ENCODE data around the gene TBX3. TPM values are rescaled to one million over a fixed set of nuclear protein-coding genes. Genes with fewer than 3 reads are reported as not detected.

The TBX3 gene

GRCh38 chr12:114625294-114625851 lies 58.6 kb downstream of the TBX3 start:
- H2AK5ac ChIP-seq (ENCODE audit: low read depth, low read length): no peak overlapping the region
- no peak overlapping the region for H2BK15ac ChIP-seq (ENCODE audit: low read length)
- no peaks in the 10 kb centered on the region for H3K79me1 ChIP-seq (ENCODE audit: low read depth, low read length)
- H3K4me3 ChIP-seq (ENCODE audit: low read length in 2 of 2): no peak overlapping the region
- no peak overlapping the region for H3K9ac ChIP-seq (ENCODE audit: low read depth, low read length, poor library complexity)
- H3K4me2 ChIP-seq (ENCODE audit: insufficient read depth, low read length, poor library complexity, severe bottlenecking): no peak overlapping the region
- H3K18ac ChIP-seq (ENCODE audit: low read length): no peak overlapping the region
- no peak overlapping the region for H4K91ac ChIP-seq (ENCODE audit: low read depth, low read length, poor library complexity)
- no peaks in the 10 kb centered on the region for H3K36me3 ChIP-seq (replicated peaks in 1 of 2; ENCODE audit: control insufficient read depth in 2 of 2, insufficient read depth in 2 of 2, low read length in 2 of 2)
- H3K14ac ChIP-seq (ENCODE audit: low read length): no peak overlapping the region
- H3K4ac ChIP-seq (ENCODE audit: low read length): no peak overlapping the region
- no peak overlapping the region for H2BK120ac ChIP-seq (ENCODE audit: low read depth, low read length)
- no peaks in the 10 kb centered on the region for H3K27me3 ChIP-seq (ENCODE audit: control insufficient read depth in 3 of 3, insufficient read depth in 3 of 3, low read depth in 1 of 3, low read length in 3 of 3)
- no peaks in the 10 kb centered on the region for H3K4me1 ChIP-seq (ENCODE audit: control insufficient read depth in 2 of 2, insufficient read depth in 1 of 2, low read depth in 1 of 2, low read length in 2 of 2)
- H4K8ac ChIP-seq (ENCODE audit: low read depth, low read length): no peak overlapping the region
- H3K27ac ChIP-seq (replicated peaks; ENCODE audit: low read length): no peak overlapping the region
- no peak overlapping the region for H3K23ac ChIP-seq (ENCODE audit: low read depth, low read length, poor library complexity)
- peak; percentile 64 for DNase-seq (ENCODE audit: low spot score)
- no peak overlapping the region for H2BK12ac ChIP-seq (ENCODE audit: low read length)
- no peak overlapping the region for H2AFZ ChIP-seq (ENCODE audit: low read length)
- no CpG with 5 or more reads among the region's 7 CpGs for WGBS, 2 donors (ENCODE audit: extremely low coverage in 2 of 2, insufficient read length in 2 of 2, insufficient replicate concordance in 1 of 2)
- no peaks in the 10 kb centered on the region for H3K9me3 ChIP-seq (replicated peaks in 1 of 2; ENCODE audit: control insufficient read depth in 2 of 2, insufficient read depth in 1 of 2, low read depth in 1 of 2, low read length in 2 of 2)
- no peak overlapping the region for H2BK5ac ChIP-seq (ENCODE audit: low read length)

GRCh38 chr12:114623737-114624136 lies 60.2 kb downstream of the TBX3 start:
- H3K79me1 ChIP-seq (ENCODE audit: low read depth, low read length): no peaks in the 10 kb centered on the region
- no peak overlapping the region for H4K8ac ChIP-seq (ENCODE audit: low read depth, low read length)
- H3K23ac ChIP-seq (ENCODE audit: low read depth, low read length, poor library complexity): no peak overlapping the region
- H2BK120ac ChIP-seq (ENCODE audit: low read depth, low read length): no peak overlapping the region
- H3K4ac ChIP-seq (ENCODE audit: low read length): no peak overlapping the region
- H3K18ac ChIP-seq (ENCODE audit: low read length): no peak overlapping the region
- no peak overlapping the region for H2AK5ac ChIP-seq (ENCODE audit: low read depth, low read length)
- H3K9me3 ChIP-seq (replicated peaks in 1 of 2; ENCODE audit: control insufficient read depth in 2 of 2, insufficient read depth in 1 of 2, low read depth in 1 of 2, low read length in 2 of 2): no peaks in the 10 kb centered on the region
- no peaks in the 10 kb centered on the region for H3K36me3 ChIP-seq (replicated peaks in 1 of 2; ENCODE audit: control insufficient read depth in 2 of 2, insufficient read depth in 2 of 2, low read length in 2 of 2)
- no peak overlapping the region for H3K4me2 ChIP-seq (ENCODE audit: insufficient read depth, low read length, poor library complexity, severe bottlenecking)
- H2BK12ac ChIP-seq (ENCODE audit: low read length): no peak overlapping the region
- no peaks in the 10 kb centered on the region for H3K4me1 ChIP-seq (ENCODE audit: control insufficient read depth in 2 of 2, insufficient read depth in 1 of 2, low read depth in 1 of 2, low read length in 2 of 2)
- no peak for DNase-seq (ENCODE audit: low spot score)
- no peak overlapping the region for H3K14ac ChIP-seq (ENCODE audit: low read length)
- no peaks in the 10 kb centered on the region for H3K27me3 ChIP-seq (ENCODE audit: control insufficient read depth in 3 of 3, insufficient read depth in 3 of 3, low read depth in 1 of 3, low read length in 3 of 3)
- no peak overlapping the region for H2BK5ac ChIP-seq (ENCODE audit: low read length)
- no peak overlapping the region for H3K9ac ChIP-seq (ENCODE audit: low read depth, low read length, poor library complexity)
- no peak overlapping the region for H4K91ac ChIP-seq (ENCODE audit: low read depth, low read length, poor library complexity)
- no peak overlapping the region for H3K27ac ChIP-seq (replicated peaks; ENCODE audit: low read length)
- H3K4me3 ChIP-seq (ENCODE audit: low read length in 2 of 2): no peak overlapping the region
- H2BK15ac ChIP-seq (ENCODE audit: low read length): no peak overlapping the region
- no peak overlapping the region for H2AFZ ChIP-seq (ENCODE audit: low read length)

Small RNA genes lying within 50 kb of the gene (small RNA-seq; reads per million reads assigned to genes)
- gene RF00019 (ENCODE audit: insufficient read depth): not detected

Data from neuronal stem cell (in vitro differentiated cells).